Panc1 (cell line): Measurements from ENCODE around the gene FN3KRP. TPM values are rescaled to one million over a fixed set of nuclear protein-coding genes. Genes with fewer than 3 reads are reported as not detected.

Source experiments
- ATAC-seq: fragments of 200-7000 bp; cut with Tn5 transposase; 2 replicates; pipeline ENCODE4 v1.9.1; 2020; ENCODE audit warnings: mild to moderate bottlenecking, moderate library complexity
- BruUV-seq: library from RNA; stranded (reverse); fragments of 400-500 nt; replicated peaks from 2 replicates; lab custom pipeline; 2021; lab: Mats Ljungman, UMichigan
- CTCF ChIA-PET: fragments of 300-600 bp; sonication (Branson Sonifier 250); formaldehyde crosslinking; loops from one replicate; lab custom pipeline; 2022; ENCODE audit warnings: antibody characterized with exemption; lab: Charles Lee
- POLR2A ChIA-PET: fragments of 300-600 bp; sonication (Branson Sonifier 250); formaldehyde crosslinking; loops from one replicate; lab custom pipeline; 2022; ENCODE audit warnings: antibody characterized with exemption; lab: Charles Lee
- DNase-seq: peaks from one replicate; pipeline ENCODE4 v3.0.0-alpha.2; 2010; ENCODE audit warnings: low read depth, low spot score
- H3K27ac ChIP-seq: 2 replicates; pipeline ENCODE4 v1.5.1; 2011; ENCODE audit warnings: mild to moderate bottlenecking, low read length, inconsistent platforms
- H3K27me3 ChIP-seq: fragments of 200-500 bp; sonication (Bioruptor generic); 2 replicates; pipeline ENCODE4 v1.6.0; 2014; ENCODE audit warnings: low read length, inconsistent platforms; ENCODE audit not compliant: control insufficient read depth, insufficient read depth
- H3K36me3 ChIP-seq: fragments of 200-500 bp; sonication (Bioruptor generic); 2 replicates; pipeline ENCODE4 v1.5.1; 2014; ENCODE audit warnings: inconsistent platforms, mild to moderate bottlenecking, low read length, moderate library complexity; ENCODE audit not compliant: control insufficient read depth, insufficient read depth
- H3K4me1 ChIP-seq: 2 replicates; pipeline ENCODE4 v1.5.1; 2011; ENCODE audit warnings: inconsistent platforms, mild to moderate bottlenecking, low read length, moderate library complexity; ENCODE audit not compliant: control insufficient read depth, insufficient read depth
- H3K4me3 ChIP-seq, 2 experiments: 2 replicates each; pipeline ENCODE4 v1.5.1; 2011 to 2012; ENCODE audit warnings: low read depth in 2 of 2, low read length in 2 of 2, mild to moderate bottlenecking in 2 of 2, inconsistent platforms in 1 of 2, moderate library complexity in 1 of 2
- H3K9me3 ChIP-seq: fragments of 200-500 bp; sonication (Bioruptor generic); 2 replicates; pipeline ENCODE4 v1.5.1; 2014; ENCODE audit warnings: low read depth, mild to moderate bottlenecking, inconsistent platforms, low read length, moderate library complexity; ENCODE audit not compliant: control insufficient read depth, insufficient read depth
- CTCF ChIP-seq: fragments of 450-650 bp; IDR thresholded peaks from 2 replicates; pipeline ENCODE4 v1.5.1; 2017; ENCODE audit warnings: mild to moderate bottlenecking
- POLR2AphosphoS5 ChIP-seq: IDR thresholded peaks from 2 replicates; pipeline ENCODE4 v1.6.1; 2012; ENCODE audit warnings: mild to moderate bottlenecking, low read depth, low read length, moderate library complexity
- REST ChIP-seq, 2 experiments: IDR thresholded peaks; 2 replicates each; pipeline ENCODE4 v1.6.1; 2011 to 2012; ENCODE audit warnings: low read depth in 2 of 2, control low read depth in 1 of 2, low read length in 1 of 2, mild to moderate bottlenecking in 1 of 2, moderate library complexity in 1 of 2; ENCODE audit not compliant: insufficient read depth in 1 of 2
- SIN3A ChIP-seq: IDR thresholded peaks from 2 replicates; pipeline ENCODE4 v1.6.1; 2012; ENCODE audit warnings: low read depth, mild to moderate bottlenecking, low read length, moderate library complexity, borderline replicate concordance; ENCODE audit not compliant: insufficient read depth
- TCF7L2 ChIP-seq: IDR thresholded peaks from 2 replicates; pipeline ENCODE4 v1.6.1; 2011; ENCODE audit warnings: mild to moderate bottlenecking, low read depth, low read length, inconsistent platforms
- in situ Hi-C: cut with HindIII; loops from 2 replicates; pipeline ENCODE4 v1.10.0; 2016; ENCODE audit warnings: low sequenced_read_pairs, low pct_unique_long_range_greater_than_20kb
- intact Hi-C: fragments of 100-400 bp; cut with micrococcal nuclease; formaldehyde crosslinking; loops from one replicate; pipeline ENCODE4 v1.10.0; 2022; ENCODE audit not compliant: unreplicated experiment
- total RNA-seq: library from RNA; stranded (reverse); gene quantifications from one replicate; pipeline ENCODE4 v1.2.1, GENCODE V29; 2021; ENCODE audit not compliant: unreplicated experiment

Gene FN3KRP
- total RNA-seq, 1 experiment from 2014 or later, result 41.0 TPM

DNA sequence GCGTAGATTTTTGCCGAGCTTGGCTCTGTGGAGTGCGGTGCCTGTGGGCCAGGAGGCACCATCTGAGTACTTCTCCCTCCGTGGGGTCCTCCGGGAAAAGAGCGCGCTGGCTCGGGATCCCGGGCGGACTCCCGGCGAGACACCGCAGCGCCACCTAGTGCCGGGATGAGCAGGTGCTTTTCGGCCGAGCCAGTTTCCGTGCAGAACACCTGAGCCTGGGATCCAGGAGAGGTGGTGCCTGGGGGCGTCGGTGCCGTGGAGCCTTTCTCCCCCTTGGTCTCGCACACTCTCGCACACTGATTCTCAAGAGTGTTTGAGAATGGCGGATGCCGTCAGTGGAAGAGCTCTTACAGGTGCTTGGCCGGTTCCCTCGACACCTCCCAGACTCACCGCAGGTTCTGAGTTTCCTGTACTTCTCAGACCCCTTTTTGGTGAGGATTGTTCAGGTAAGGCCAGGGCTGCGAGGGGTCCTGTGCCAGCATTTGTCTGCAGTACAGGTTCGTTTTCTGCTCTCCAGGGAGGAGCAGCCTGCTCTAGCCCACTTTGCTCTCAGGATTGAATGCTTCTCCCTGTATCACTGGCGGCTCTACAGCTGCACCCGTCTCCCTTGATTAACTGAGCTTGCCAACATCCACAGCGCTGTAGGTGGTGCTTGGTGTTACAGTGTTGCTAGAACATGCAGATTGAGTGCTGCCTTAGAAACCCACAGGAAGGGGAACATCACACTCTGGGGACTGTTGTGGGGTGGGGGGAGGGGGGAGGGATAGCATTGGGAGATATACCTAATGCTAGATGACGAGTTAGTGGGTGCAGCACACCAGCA, 58.7 kb downstream of the FN3KRP start:
- no peak overlapping the region for H3K4me3 ChIP-seq
- in situ Hi-C loops (no loop called here), intact Hi-C loops (loop anchor here (5.0 kb wide), 1 partner anchor 108 kb away; no protein-coding TSS in a partner anchor)
- no peak overlapping the region for H3K27ac ChIP-seq
- no peaks in the 10 kb centered on the region for H3K4me1 ChIP-seq
- no peaks in the 10 kb centered on the region for H3K27me3 ChIP-seq
- BruUV-seq, result no TSS peak
- ATAC-seq (peak; percentile 85), DNase-seq (no peak)
- POLR2A ChIA-PET, result no interaction called here
- no peak for TF ChIP-seq SIN3A
- no peak for TF ChIP-seq POLR2AphosphoS5
- no peak for TF ChIP-seq REST (IDR thresholded peaks at IDR 0.05; ENCODE audit: insufficient read depth in 1 of 2, low read depth in 2 of 2, low read length in 1 of 2)
- no peak for TF ChIP-seq TCF7L2
- TF ChIP-seq CTCF, result peak; percentile 99
- peaks cover 2% of the 10 kb centered on the region; the same call in 1 of the 2 replicates for H3K36me3 ChIP-seq
- no peaks in the 10 kb centered on the region for H3K9me3 ChIP-seq
- CTCF ChIA-PET, result interaction anchor here (0.7 to 1.2 kb wide), 2 partner anchors 49 to 63 kb away, joined by 3 read pairs; no protein-coding TSS in a partner anchor

DNA sequence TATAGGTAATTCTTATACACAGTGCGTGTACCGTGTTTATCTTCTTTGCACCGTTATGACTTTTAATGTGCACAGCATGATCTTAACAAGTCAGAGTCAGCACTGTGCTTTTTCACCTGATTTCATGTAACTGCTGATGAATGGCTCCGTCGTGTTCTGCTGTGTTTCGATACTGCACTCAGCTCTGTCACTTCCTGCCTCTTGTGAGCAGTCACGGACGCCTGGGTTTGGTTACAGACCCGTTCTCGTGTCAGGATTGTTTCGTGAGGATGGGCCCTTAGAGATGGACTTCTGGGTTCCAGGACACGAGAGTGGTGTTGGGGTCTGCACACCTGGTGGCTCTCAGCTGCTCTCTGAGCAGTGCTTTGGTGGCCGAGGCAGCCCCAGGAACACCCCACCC, 59.9 kb downstream of the FN3KRP start:
- Histone ChIP-seq H3K4me1 (no peaks in the 10 kb centered on the region), H3K27ac (no peak overlapping the region), H3K36me3 (peaks cover 2% of the 10 kb centered on the region; the same call in 1 of the 2 replicates), H3K27me3 (no peaks in the 10 kb centered on the region), H3K9me3 (no peaks in the 10 kb centered on the region), H3K4me3 (no peak overlapping the region)
- no TSS peak for BruUV-seq
- no peak for DNase-seq
- in situ Hi-C loops (no loop called here), intact Hi-C loops (loop anchor here (5.0 kb wide), 1 partner anchor 109 kb away; no protein-coding TSS in a partner anchor)
- ChIA-PET POLR2A (no interaction called here), CTCF (interaction anchor here (1.2 kb wide), 1 partner anchor 64 kb away, joined by 3 read pairs; no protein-coding TSS in a partner anchor)
- no peak for TF ChIP-seq POLR2AphosphoS5
- no peak for TF ChIP-seq SIN3A
- TF ChIP-seq CTCF, result no peak
- TF ChIP-seq REST (IDR thresholded peaks at IDR 0.05; ENCODE audit: insufficient read depth in 1 of 2, low read depth in 2 of 2, low read length in 1 of 2), result no peak
- TF ChIP-seq TCF7L2, result no peak
- no peak for ATAC-seq
